OCI-LY1 (cell line): ENCODE data around the gene BIN1.

Source experiments
- CTCF ChIP-seq: fragments of 200-600 bp; sonication (generic), shearing (Covaris generic); IDR thresholded peaks from 2 replicates; pipeline ENCODE4 v1.5.1; 2017; ENCODE audit warnings: mild to moderate bottlenecking, antibody characterized with exemption, low read length, moderate library complexity, mixed read lengths
- EZH2 ChIP-seq: fragments of 200-600 bp; sonication (generic), shearing (Covaris generic); IDR thresholded peaks from 2 replicates; pipeline ENCODE4 v1.8.0; 2017; ENCODE audit warnings: borderline replicate concordance, mixed run types, mild to moderate bottlenecking, antibody characterized with exemption, low read length, moderate library complexity, mixed read lengths

GRCh38 chr2:127085317-127085681 is 21.7 kb downstream of the BIN1 start:
- TF ChIP-seq CTCF, result no peak
- no peak for TF ChIP-seq EZH2
